ENCODE results near the gene CALHM2. TPM values are rescaled to one million over a fixed set of nuclear protein-coding genes. Genes with fewer than 3 reads are reported as not detected.
"Not testable (repeated sequence)": the region's sequence is repeated elsewhere in the genome, so short reads cannot be mapped to it uniquely, and the experiment has no call there.

CALHM2 gene
- total and polyA plus RNA-seq, 4 donors = 6.2 to 13.5 (median 10.2) TPM

GRCh38 chr10:103428989-103429643, 23.1 kb downstream of the CALHM2 start:
- no peak for DNase-seq (ENCODE audit: low read depth in 4 of 6, low spot score in 6 of 6)
- peaks cover 51% of the 10 kb centered on the region for H3K36me3 ChIP-seq (ENCODE audit: control insufficient read depth, insufficient read depth, low read length)
- WGBS (ENCODE audit: insufficient coverage) = no CpG with 5 or more reads among the region's 5 CpGs
- no peaks in the 10 kb centered on the region for H3K4me1 ChIP-seq (ENCODE audit: control insufficient read depth, insufficient read depth, low read length)
- no peaks in the 10 kb centered on the region for H3K27me3 ChIP-seq (ENCODE audit: control insufficient read depth, insufficient read depth, low read length)
- H3K27ac ChIP-seq (ENCODE audit: low read depth, low read length) = no peak overlapping the region
- H3K4me3 ChIP-seq (ENCODE audit: low read depth, low read length) = no peak overlapping the region
- no peaks in the 10 kb centered on the region for H3K9me3 ChIP-seq (ENCODE audit: control insufficient read depth, insufficient read depth, low read length)

GRCh38 chr10:103427866-103428265, 24.3 kb downstream of the CALHM2 start:
- no peak for DNase-seq (ENCODE audit: low read depth in 4 of 6, low spot score in 6 of 6)
- no peaks in the 10 kb centered on the region for H3K9me3 ChIP-seq (ENCODE audit: control insufficient read depth, insufficient read depth, low read length)
- no peak overlapping the region for H3K27ac ChIP-seq (ENCODE audit: low read depth, low read length)
- no peak overlapping the region for H3K4me3 ChIP-seq (ENCODE audit: low read depth, low read length)
- no peaks in the 10 kb centered on the region for H3K27me3 ChIP-seq (ENCODE audit: control insufficient read depth, insufficient read depth, low read length)
- H3K36me3 ChIP-seq (ENCODE audit: control insufficient read depth, insufficient read depth, low read length) = peaks cover 50% of the 10 kb centered on the region
- no peaks in the 10 kb centered on the region for H3K4me1 ChIP-seq (ENCODE audit: control insufficient read depth, insufficient read depth, low read length)
- 84% methylated on average over 2 of the region's 9 CpGs for WGBS (ENCODE audit: insufficient coverage)

GRCh38 chr10:103423748-103424147, 28.4 kb downstream of the CALHM2 start:
- Histone ChIP-seq H3K36me3 (ENCODE audit: control insufficient read depth, insufficient read depth, low read length) (peaks cover 71% of the 10 kb centered on the region), H3K9me3 (ENCODE audit: control insufficient read depth, insufficient read depth, low read length) (no peaks in the 10 kb centered on the region), H3K27me3 (ENCODE audit: control insufficient read depth, insufficient read depth, low read length) (no peaks in the 10 kb centered on the region), H3K4me1 (ENCODE audit: control insufficient read depth, insufficient read depth, low read length) (no peaks in the 10 kb centered on the region), H3K27ac (ENCODE audit: low read depth, low read length) (no peak overlapping the region), H3K4me3 (ENCODE audit: low read depth, low read length) (no peak overlapping the region)
- 80% methylated on average over 4 of the region's 5 CpGs for WGBS (ENCODE audit: insufficient coverage)
- DNase-seq (ENCODE audit: low read depth in 4 of 6, low spot score in 6 of 6) = no peak

GRCh38 chr10:103419101-103419500, 33.1 kb downstream of the CALHM2 start:
- peaks cover 83% of the 10 kb centered on the region for H3K36me3 ChIP-seq (ENCODE audit: control insufficient read depth, insufficient read depth, low read length)

GRCh38 chr10:103417601-103418000, 34.6 kb downstream of the CALHM2 start:
- DNase-seq (ENCODE audit: low read depth in 4 of 6, low spot score in 6 of 6) = no peak
- Histone ChIP-seq H3K27ac (ENCODE audit: low read depth, low read length) (no peak overlapping the region), H3K9me3 (ENCODE audit: control insufficient read depth, insufficient read depth, low read length) (no peaks in the 10 kb centered on the region), H3K4me3 (ENCODE audit: low read depth, low read length) (no peak overlapping the region), H3K4me1 (ENCODE audit: control insufficient read depth, insufficient read depth, low read length) (no peaks in the 10 kb centered on the region), H3K27me3 (ENCODE audit: control insufficient read depth, insufficient read depth, low read length) (no peaks in the 10 kb centered on the region), H3K36me3 (ENCODE audit: control insufficient read depth, insufficient read depth, low read length) (peaks cover 86% of the 10 kb centered on the region)
- 88% methylated on average over 4 of the region's 5 CpGs for WGBS (ENCODE audit: insufficient coverage)

More at GRCh38 chr10:103419101-103419500, 33.1 kb downstream of the CALHM2 start:
- Histone ChIP-seq H3K27me3 (ENCODE audit: control insufficient read depth, insufficient read depth, low read length) (no peaks in the 10 kb centered on the region), H3K9me3 (ENCODE audit: control insufficient read depth, insufficient read depth, low read length) (no peaks in the 10 kb centered on the region), H3K4me1 (ENCODE audit: control insufficient read depth, insufficient read depth, low read length) (no peaks in the 10 kb centered on the region), H3K27ac (ENCODE audit: low read depth, low read length) (no peak overlapping the region), H3K4me3 (ENCODE audit: low read depth, low read length) (no peak overlapping the region)
- WGBS (ENCODE audit: insufficient coverage) = 100% methylated on average over 4 of the region's 4 CpGs
- DNase-seq (ENCODE audit: low read depth in 4 of 6, low spot score in 6 of 6) = no peak

GRCh38 chr10:103417148-103417469, 35.1 kb downstream of the CALHM2 start:
- WGBS (ENCODE audit: insufficient coverage) = no CpG with 5 or more reads among the region's 5 CpGs

GRCh38 chr10:103416436-103417147, 35.6 kb downstream of the CALHM2 start:
- Histone ChIP-seq H3K36me3 (ENCODE audit: control insufficient read depth, insufficient read depth, low read length) (peaks cover 88% of the 10 kb centered on the region), H3K27me3 (ENCODE audit: control insufficient read depth, insufficient read depth, low read length) (no peaks in the 10 kb centered on the region), H3K9me3 (ENCODE audit: control insufficient read depth, insufficient read depth, low read length) (no peaks in the 10 kb centered on the region), H3K4me1 (ENCODE audit: control insufficient read depth, insufficient read depth, low read length) (no peaks in the 10 kb centered on the region), H3K27ac (ENCODE audit: low read depth, low read length) (no peak overlapping the region), H3K4me3 (ENCODE audit: low read depth, low read length) (no peak overlapping the region)
- DNase-seq (ENCODE audit: low read depth in 4 of 6, low spot score in 6 of 6) = peak; percentile 9 to 89 (median 49)
- 81% methylated on average over 5 of the region's 8 CpGs for WGBS (ENCODE audit: insufficient coverage)

More at GRCh38 chr10:103417148-103417469, 35.1 kb downstream of the CALHM2 start:
- H3K27ac ChIP-seq (ENCODE audit: low read depth, low read length); H3K27me3 ChIP-seq (ENCODE audit: control insufficient read depth, insufficient read depth, low read length); DNase-seq (ENCODE audit: low read depth in 4 of 6, low spot score in 6 of 6); H3K4me1 ChIP-seq (ENCODE audit: control insufficient read depth, insufficient read depth, low read length); H3K9me3 ChIP-seq (ENCODE audit: control insufficient read depth, insufficient read depth, low read length); H3K4me3 ChIP-seq (ENCODE audit: low read depth, low read length): not testable (repeated sequence)
- peaks cover 87% of the 10 kb centered on the region for H3K36me3 ChIP-seq (ENCODE audit: control insufficient read depth, insufficient read depth, low read length)

- WGBS (ENCODE audit: insufficient coverage) = 87% methylated on average over 6 of the region's 8 CpGs
- Histone ChIP-seq H3K4me1 (ENCODE audit: control insufficient read depth, insufficient read depth, low read length) (no peaks in the 10 kb centered on the region), H3K36me3 (ENCODE audit: control insufficient read depth, insufficient read depth, low read length) (peaks cover 85% of the 10 kb centered on the region), H3K9me3 (ENCODE audit: control insufficient read depth, insufficient read depth, low read length) (no peaks in the 10 kb centered on the region), H3K4me3 (ENCODE audit: low read depth, low read length) (no peak overlapping the region), H3K27me3 (ENCODE audit: control insufficient read depth, insufficient read depth, low read length) (no peaks in the 10 kb centered on the region), H3K27ac (ENCODE audit: low read depth, low read length) (no peak overlapping the region)
- no peak for DNase-seq (ENCODE audit: low read depth in 4 of 6, low spot score in 6 of 6)
Observed at GRCh38 chr10:103415581-103415980, 36.6 kb downstream of the CALHM2 start.

- no CpG with 5 or more reads among the region's 2 CpGs for WGBS (ENCODE audit: insufficient coverage)
- H3K36me3 ChIP-seq (ENCODE audit: control insufficient read depth, insufficient read depth, low read length) = peaks cover 78% of the 10 kb centered on the region
- no peak overlapping the region for H3K4me3 ChIP-seq (ENCODE audit: low read depth, low read length)
- no peaks in the 10 kb centered on the region for H3K27me3 ChIP-seq (ENCODE audit: control insufficient read depth, insufficient read depth, low read length)
- no peak overlapping the region for H3K27ac ChIP-seq (ENCODE audit: low read depth, low read length)
- no peak for DNase-seq (ENCODE audit: low read depth in 4 of 6, low spot score in 6 of 6)
- no peaks in the 10 kb centered on the region for H3K4me1 ChIP-seq (ENCODE audit: control insufficient read depth, insufficient read depth, low read length)
- H3K9me3 ChIP-seq (ENCODE audit: control insufficient read depth, insufficient read depth, low read length) = no peaks in the 10 kb centered on the region
Observed at GRCh38 chr10:103413564-103413963, 38.6 kb downstream of the CALHM2 start.
